Ascending aorta (tissue), 2 donors: ENCODE measurements around the gene DUSP11. TPM values are rescaled to one million over a fixed set of nuclear protein-coding genes. Genes with fewer than 3 reads are reported as not detected.
"Not testable (repeated sequence)": the region's sequence is repeated elsewhere in the genome, so short reads cannot be mapped to it uniquely, and the experiment has no call there.

Source experiments
- DNase-seq, 2 donors: peaks; one replicate each; pipeline ENCODE4 v3.0.0-alpha.2; 2019; ENCODE audit warnings: low spot score in 2 of 2
- H3K27ac ChIP-seq, 2 donors: fragments of 200-600 bp; sonication (generic); one replicate each; pipeline ENCODE4 v1.5.1; 2016 to 2017; ENCODE audit warnings: mild to moderate bottlenecking in 1 of 2
- H3K27me3 ChIP-seq: fragments of 200-600 bp; sonication (generic); one replicate; pipeline ENCODE4 v1.5.1; 2017
- H3K36me3 ChIP-seq, 2 donors: fragments of 200-600 bp; sonication (generic); one replicate each; pipeline ENCODE4 v1.5.1; 2016
- H3K4me1 ChIP-seq, 2 donors: fragments of 200-600 bp; sonication (generic); one replicate each; pipeline ENCODE4 v1.5.1; 2016 to 2017; ENCODE audit warnings: mild to moderate bottlenecking in 1 of 2
- H3K4me3 ChIP-seq, 2 donors: fragments of 200-600 bp; sonication (generic); one replicate each; pipeline ENCODE4 v1.5.1; 2016 to 2017; ENCODE audit warnings: mild to moderate bottlenecking in 1 of 2
- H3K9me3 ChIP-seq, 2 donors: fragments of 200-600 bp; sonication (generic); one replicate each; pipeline ENCODE4 v1.5.1; 2016
- CTCF ChIP-seq, 3 experiments: fragments of 200-600 bp in 2 of 3; fragments of 450-650 bp in 1 of 3; sonication (generic) in 2 of 3; IDR thresholded peaks; one replicate each; pipeline ENCODE4 v1.5.1; 2016 to 2019; ENCODE audit warnings: antibody characterized with exemption in 3 of 3, mild to moderate bottlenecking in 1 of 3, moderate library complexity in 1 of 3
- intact Hi-C: fragments of 100-400 bp; cut with DNase I; formaldehyde crosslinking; loops from one replicate; pipeline ENCODE4 v1.15.1; 2023
- total RNA-seq: library from RNA; depleted of rRNA; stranded (reverse); fragments of >200 nt; gene quantifications from one replicate; pipeline ENCODE4 v1.1.0, GENCODE V29; 2016

DUSP11 gene
- total RNA-seq, 1 donor from 2014 or later, result 24.6 TPM

GRCh38 chr2:73766994-73767393, 12.9 kb downstream of the DUSP11 start:
- intact Hi-C loops, result no loop called here
- no peak for DNase-seq
- Histone ChIP-seq H3K4me3 (no peak overlapping the region), H3K27ac (no peak overlapping the region), H3K27me3 (no peaks in the 10 kb centered on the region), H3K9me3 (no peaks in the 10 kb centered on the region), H3K36me3 (peaks cover 50 to 83% of the 10 kb centered on the region in 2 donors), H3K4me1 (no peaks in the 10 kb centered on the region)
- TF ChIP-seq CTCF (IDR thresholded peaks at IDR 0.05), result no peak

GRCh38 chr2:73766349-73766748, 13.6 kb downstream of the DUSP11 start:
- H3K9me3 ChIP-seq, result no peaks in the 10 kb centered on the region
- no peaks in the 10 kb centered on the region for H3K4me1 ChIP-seq
- H3K27me3 ChIP-seq, result no peaks in the 10 kb centered on the region
- no peak for DNase-seq
- H3K4me3 ChIP-seq, result no peak overlapping the region
- peaks cover 52 to 86% of the 10 kb centered on the region in 2 donors for H3K36me3 ChIP-seq
- TF ChIP-seq CTCF (IDR thresholded peaks at IDR 0.05), result no peak
- intact Hi-C loops, result no loop called here
- H3K27ac ChIP-seq, result no peak overlapping the region

- Histone ChIP-seq H3K4me3 (no peak overlapping the region), H3K36me3 (peaks cover 57 to 92% of the 10 kb centered on the region in 2 donors), H3K27ac (no peak overlapping the region), H3K9me3 (no peaks in the 10 kb centered on the region), H3K27me3 (no peaks in the 10 kb centered on the region), H3K4me1 (no peaks in the 10 kb centered on the region)
- no peak for DNase-seq
- intact Hi-C loops, result no loop called here
- no peak for TF ChIP-seq CTCF (IDR thresholded peaks at IDR 0.05)
These were observed 15.0 kb downstream of the DUSP11 start for GRCh38 chr2:73764945-73765344.

- Histone ChIP-seq H3K9me3 (no peaks in the 10 kb centered on the region), H3K4me3 (no peak overlapping the region), H3K36me3 (peaks cover 43 to 74% of the 10 kb centered on the region in 2 donors), H3K27me3 (no peaks in the 10 kb centered on the region), H3K4me1 (peaks cover 0 to 8% of the 10 kb centered on the region in 2 donors), H3K27ac (no peak overlapping the region)
- TF ChIP-seq CTCF (IDR thresholded peaks at IDR 0.05), result no peak
- intact Hi-C loops, result no loop called here
- DNase-seq, result no peak
These were observed 17.3 kb downstream of the DUSP11 start for GRCh38 chr2:73762571-73762970.

GRCh38 chr2:73759904-73760303, 20.0 kb downstream of the DUSP11 start:
- peaks cover 37 to 73% of the 10 kb centered on the region in 2 donors for H3K36me3 ChIP-seq
- TF ChIP-seq CTCF (IDR thresholded peaks at IDR 0.05), result no peak
- no peaks in the 10 kb centered on the region for H3K27me3 ChIP-seq
- H3K4me1 ChIP-seq, result peaks cover 0 to 8% of the 10 kb centered on the region in 2 donors
- no peak overlapping the region for H3K4me3 ChIP-seq
- intact Hi-C loops, result no loop called here
- H3K9me3 ChIP-seq, result no peaks in the 10 kb centered on the region
- H3K27ac ChIP-seq, result no peak overlapping the region
- DNase-seq, result no peak

GRCh38 chr2:73759285-73759764, 20.6 kb downstream of the DUSP11 start:
- Histone ChIP-seq H3K27ac (peak overlapping the region in 1 of 2 donors; percentile 2), H3K36me3 (peaks cover 31 to 73% of the 10 kb centered on the region in 2 donors)
- TF ChIP-seq CTCF (IDR thresholded peaks at IDR 0.05), result no peak

GRCh38 chr2:73754332-73754731, 25.6 kb downstream of the DUSP11 start:
- intact Hi-C loops, H3K27me3 ChIP-seq, H3K9me3 ChIP-seq, H3K4me3 ChIP-seq, H3K4me1 ChIP-seq, DNase-seq, H3K27ac ChIP-seq: not testable (repeated sequence)
- peaks cover 18 to 73% of the 10 kb centered on the region in 2 donors for H3K36me3 ChIP-seq

More at GRCh38 chr2:73759285-73759764, 20.6 kb downstream of the DUSP11 start:
- no peak overlapping the region for H3K4me3 ChIP-seq
- H3K9me3 ChIP-seq, result no peaks in the 10 kb centered on the region
- no peaks in the 10 kb centered on the region for H3K27me3 ChIP-seq
- intact Hi-C loops, result no loop called here
- DNase-seq, result no peak
- peaks cover 0 to 8% of the 10 kb centered on the region in 2 donors for H3K4me1 ChIP-seq
